Spleen (tissue), 7 donors: Measurements from ENCODE around the gene MGAT4C.

Experiments
- POLR2A ChIP-seq, 3 donors: fragments of 450-650 bp; IDR thresholded peaks; one replicate each; pipeline ENCODE4 v1.5.1; 2017; ENCODE audit warnings: antibody characterized with exemption in 3 of 3, mild to moderate bottlenecking in 1 of 3
- TF ChIP-seq, protein P1 (sequence below), 11 experiments: fragments of 200-600 bp in 7 of 11; fragments of 450-650 bp in 4 of 11; sonication (generic) in 4 of 11; IDR thresholded peaks in 8 of 11; conservative IDR thresholded peaks in 3 of 11; 1 replicate in 7 of 11; 2 replicates in 4 of 11; pipeline versions ENCODE4 v1.4.0 to v1.8.0; 2016 to 2021; ENCODE audit warnings: antibody characterized with exemption in 11 of 11, inconsistent platforms in 4 of 11, mild to moderate bottlenecking in 1 of 11
- donor health status: DM: no; HTN: no; CAD: no; lungs with moderate emphysema.
- donor health status: DM: no; HTN: no; CAD: no.
- donor health status: DM: no; HTN: no; CAD: no.

DNA sequence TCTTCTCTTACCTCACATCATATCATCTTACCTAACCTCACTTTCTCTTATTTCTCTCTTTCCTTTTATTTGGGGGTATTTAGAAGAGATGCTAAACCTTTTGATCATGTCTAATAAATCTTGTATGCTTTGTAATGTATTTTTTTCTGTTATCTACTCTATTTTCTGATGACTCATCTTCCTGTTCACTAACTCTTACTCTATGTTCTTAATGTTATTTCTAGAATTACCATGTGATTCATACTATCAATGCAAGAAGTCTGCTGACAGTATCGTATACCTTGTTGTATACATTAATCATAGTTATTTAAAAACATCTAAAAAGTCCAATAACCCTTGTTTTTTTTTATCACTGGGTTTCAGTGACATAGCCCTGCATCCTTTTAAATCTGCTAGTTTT is 62.3 kb downstream of the MGAT4C start:
- TF ChIP-seq POLR2A (IDR thresholded peaks at IDR 0.05): no peak
- TF ChIP-seq, protein P1, sequence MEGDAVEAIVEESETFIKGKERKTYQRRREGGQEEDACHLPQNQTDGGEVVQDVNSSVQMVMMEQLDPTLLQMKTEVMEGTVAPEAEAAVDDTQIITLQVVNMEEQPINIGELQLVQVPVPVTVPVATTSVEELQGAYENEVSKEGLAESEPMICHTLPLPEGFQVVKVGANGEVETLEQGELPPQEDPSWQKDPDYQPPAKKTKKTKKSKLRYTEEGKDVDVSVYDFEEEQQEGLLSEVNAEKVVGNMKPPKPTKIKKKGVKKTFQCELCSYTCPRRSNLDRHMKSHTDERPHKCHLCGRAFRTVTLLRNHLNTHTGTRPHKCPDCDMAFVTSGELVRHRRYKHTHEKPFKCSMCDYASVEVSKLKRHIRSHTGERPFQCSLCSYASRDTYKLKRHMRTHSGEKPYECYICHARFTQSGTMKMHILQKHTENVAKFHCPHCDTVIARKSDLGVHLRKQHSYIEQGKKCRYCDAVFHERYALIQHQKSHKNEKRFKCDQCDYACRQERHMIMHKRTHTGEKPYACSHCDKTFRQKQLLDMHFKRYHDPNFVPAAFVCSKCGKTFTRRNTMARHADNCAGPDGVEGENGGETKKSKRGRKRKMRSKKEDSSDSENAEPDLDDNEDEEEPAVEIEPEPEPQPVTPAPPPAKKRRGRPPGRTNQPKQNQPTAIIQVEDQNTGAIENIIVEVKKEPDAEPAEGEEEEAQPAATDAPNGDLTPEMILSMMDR (IDR thresholded peaks at IDR 0.05 in 8 of 11, conservative IDR thresholded peaks at IDR 0.05 in 3 of 11): no peak
